Measurements from ENCODE around the gene CACHD1. TPM values are rescaled to one million over a fixed set of nuclear protein-coding genes. Genes with fewer than 3 reads are reported as not detected.

Gene CACHD1
- total RNA-seq, 4 donors from 2014 or later = 1.6 to 3.2 (median 2.2) TPM; not detected in 1

- TF ChIP-seq POLR2A (IDR thresholded peaks at IDR 0.05) = no peak
- 84 to 86% methylated on average over 7 of the region's 7 CpGs for WGBS, 2 donors (ENCODE audit: low coverage in 1 of 2)
Observed at GRCh38 chr1:64466033-64466432, 3.9 kb upstream of the CACHD1 start.

DNA sequence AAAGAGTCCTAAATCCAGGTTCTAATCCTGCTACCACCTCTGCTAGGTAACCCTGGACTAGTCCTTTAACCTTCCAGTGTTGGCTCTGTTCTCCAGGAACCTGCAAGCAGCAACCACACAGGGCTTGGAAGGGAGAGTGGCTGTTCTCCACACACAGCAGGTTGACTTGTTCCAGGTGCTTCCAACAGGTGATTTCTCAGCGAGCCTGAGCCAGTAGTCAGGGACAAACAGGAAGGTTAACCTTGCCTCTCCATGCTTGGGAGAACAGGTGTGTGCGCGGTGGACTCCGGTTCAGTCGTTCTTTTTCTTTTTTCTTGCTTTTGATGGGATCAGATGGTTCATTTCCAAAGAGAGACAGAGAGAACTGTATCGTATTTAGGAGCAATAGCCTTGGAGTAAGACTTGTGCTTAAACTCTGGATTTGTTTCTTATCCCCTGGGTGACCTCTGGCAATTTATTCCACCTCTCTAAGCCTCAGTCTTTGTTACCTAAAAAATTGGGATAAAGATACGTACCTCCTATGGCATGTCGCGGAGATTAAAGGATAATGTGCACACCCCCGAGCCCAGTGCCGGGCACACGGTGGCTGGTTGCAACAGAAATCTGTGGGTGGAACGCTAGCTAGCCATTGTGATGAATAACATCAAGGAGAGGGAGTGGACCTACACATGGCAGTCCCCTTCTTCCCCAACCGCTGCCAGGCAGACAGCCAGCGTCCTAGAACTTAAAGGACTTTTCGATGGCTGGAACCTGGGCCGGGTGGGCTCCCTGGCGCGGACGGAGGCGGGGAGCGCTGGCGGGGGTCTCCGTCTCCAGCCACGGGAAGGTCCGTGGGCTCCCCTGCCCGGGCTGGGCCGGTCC is 583 bp upstream of the CACHD1 start:
- peak overlapping the region; percentile 76 to 89 (median 82) for H3K27ac ChIP-seq
- no peak for DNase-seq
- H3K27me3 ChIP-seq = peaks cover 52% of the 10 kb centered on the region
- peak overlapping the region; percentile 58 to 70 (median 67) for H3K4me3 ChIP-seq
- H3K4me1 ChIP-seq = peaks cover 0 to 23% (median 15%) of the 10 kb centered on the region in 4 donors
- intact Hi-C loops (cut with DNase I; ENCODE audit: low total_unique reads) = no loop called here
- no peaks in the 10 kb centered on the region for H3K9me3 ChIP-seq
- 10 to 38% methylated on average over 6 to 28 of the region's 28 CpGs for WGBS, 2 donors (ENCODE audit: low coverage in 1 of 2)
- in situ Hi-C loops (cut with MboI; ENCODE audit: low pct_ligation_motif_present in 1 of 4, low pct_unique_long_range_greater_than_20kb in 1 of 4, low sequenced_read_pairs in 3 of 4) = loop anchor here in 2 of 4 donors (25.0 kb wide), 1 partner anchor 193 kb away; no protein-coding TSS in a partner anchor
- no peak for TF ChIP-seq CTCF (IDR thresholded peaks at IDR 0.05)
- no peak for TF ChIP-seq POLR2AphosphoS5 (IDR thresholded peaks at IDR 0.05)
- TF ChIP-seq EP300 (IDR thresholded peaks at IDR 0.05; ENCODE audit: low read depth) = no peak
- TF ChIP-seq POLR2A (IDR thresholded peaks at IDR 0.05) = no peak
- no peaks in the 10 kb centered on the region for H3K36me3 ChIP-seq

More at GRCh38 chr1:64466033-64466432, 3.9 kb upstream of the CACHD1 start:
- Histone ChIP-seq H3K4me1 (peaks cover 0 to 15% (median 10%) of the 10 kb centered on the region in 4 donors), H3K27ac (no peak overlapping the region), H3K36me3 (no peaks in the 10 kb centered on the region), H3K4me3 (no peak overlapping the region), H3K27me3 (peaks cover 29% of the 10 kb centered on the region), H3K9me3 (no peaks in the 10 kb centered on the region)
- no peak for DNase-seq
- in situ Hi-C loops (cut with MboI; ENCODE audit: low pct_ligation_motif_present in 1 of 4, low pct_unique_long_range_greater_than_20kb in 1 of 4, low sequenced_read_pairs in 3 of 4) = loop anchor here in 2 of 4 donors (25.0 kb wide), 1 partner anchor 196 kb away; no protein-coding TSS in a partner anchor
- intact Hi-C loops (cut with DNase I; ENCODE audit: low total_unique reads) = loop anchor here (2.0 kb wide), 1 partner anchor 207 kb away; no protein-coding TSS in a partner anchor

DNA sequence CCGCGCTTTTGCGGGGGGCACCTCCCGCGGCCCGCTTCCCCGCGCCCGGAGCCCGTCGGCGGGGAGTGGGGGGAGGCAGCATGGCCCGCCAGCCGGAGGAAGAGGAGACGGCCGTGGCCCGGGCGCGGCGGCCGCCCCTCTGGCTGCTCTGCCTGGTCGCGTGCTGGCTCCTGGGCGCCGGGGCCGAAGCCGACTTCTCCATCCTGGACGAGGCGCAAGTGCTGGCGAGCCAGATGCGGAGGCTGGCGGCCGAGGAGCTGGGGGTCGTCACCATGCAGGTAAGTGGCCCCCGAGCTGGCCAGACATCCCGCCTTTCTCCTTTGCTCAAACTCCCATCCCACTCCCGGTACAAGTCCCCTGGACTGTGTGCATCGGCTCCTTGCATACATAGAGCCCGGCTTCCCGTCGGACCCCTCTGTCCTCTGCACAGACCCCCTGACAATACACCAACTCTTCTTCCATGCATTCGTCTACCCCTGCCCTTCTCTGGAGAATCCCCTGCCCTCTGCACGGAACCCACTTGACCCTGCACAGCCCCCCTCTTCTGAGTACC is 812 bp downstream of the CACHD1 start:
- in situ Hi-C loops (cut with MboI; ENCODE audit: low pct_ligation_motif_present in 1 of 4, low pct_unique_long_range_greater_than_20kb in 1 of 4, low sequenced_read_pairs in 3 of 4) (loop anchor here in 2 of 4 donors (25.0 kb wide), 1 partner anchor 192 kb away; no protein-coding TSS in a partner anchor), intact Hi-C loops (cut with DNase I; ENCODE audit: low total_unique reads) (loop anchor here (10.0 kb wide), 1 partner anchor 74 kb away; no protein-coding TSS in a partner anchor)
- DNase-seq = peak; percentile 15
- Histone ChIP-seq H3K9me3 (no peaks in the 10 kb centered on the region), H3K36me3 (no peaks in the 10 kb centered on the region), H3K27me3 (peaks cover 52% of the 10 kb centered on the region), H3K4me1 (peaks cover 4 to 37% (median 21%) of the 10 kb centered on the region in 4 donors), H3K4me3 (peak overlapping the region; percentile 58 to 70 (median 67)), H3K27ac (peak overlapping the region; percentile 76 to 89 (median 82))
- no peak for TF ChIP-seq EP300 (IDR thresholded peaks at IDR 0.05; ENCODE audit: low read depth)
- no peak for TF ChIP-seq CTCF (IDR thresholded peaks at IDR 0.05)
- TF ChIP-seq POLR2AphosphoS5 (IDR thresholded peaks at IDR 0.05) = no peak
- TF ChIP-seq POLR2A (IDR thresholded peaks at IDR 0.05) = no peak
- WGBS, 2 donors (ENCODE audit: low coverage in 1 of 2) = 0% methylated on average over 2 to 22 of the region's 43 CpGs

DNA sequence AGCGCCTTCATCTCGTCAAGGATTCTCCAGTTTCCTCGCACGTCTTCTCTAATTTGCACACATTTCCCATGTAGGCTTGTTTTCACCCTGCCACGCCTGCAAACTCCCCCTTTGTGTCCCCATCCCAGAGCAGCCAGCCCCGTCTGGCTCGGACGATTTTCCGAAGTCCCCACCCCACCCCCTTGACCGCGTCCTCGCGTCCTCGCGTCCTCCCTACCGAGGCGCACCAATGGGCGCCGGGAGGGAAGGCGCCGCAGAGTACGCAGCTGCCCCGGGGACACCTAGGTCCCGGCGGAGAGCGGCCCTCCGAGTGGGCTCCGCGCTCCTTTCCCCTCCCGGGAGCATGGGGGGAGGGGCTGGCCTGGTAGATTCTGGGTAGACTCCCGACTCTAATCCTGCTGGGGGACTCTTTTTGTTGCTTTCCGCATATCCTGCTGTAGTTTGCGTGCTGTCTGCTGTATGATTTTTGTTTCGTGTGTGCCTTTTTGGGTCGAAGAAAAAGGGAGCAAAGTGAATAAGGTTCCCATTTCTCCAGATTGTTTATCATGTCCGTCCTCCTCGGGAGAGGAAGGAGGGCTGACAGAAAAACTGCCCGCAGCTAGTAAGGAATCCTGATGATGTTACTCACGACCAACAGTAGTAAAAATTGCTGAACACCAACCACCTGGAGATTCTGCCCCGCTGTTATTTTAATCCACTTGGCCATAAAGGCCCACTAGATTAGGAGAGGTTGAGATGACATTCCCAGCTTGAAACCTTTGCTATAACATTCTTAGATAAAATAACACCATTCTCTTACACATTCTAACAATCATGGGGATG is 1.5 kb downstream of the CACHD1 start:
- WGBS, 2 donors (ENCODE audit: low coverage in 1 of 2) = 7 to 12% methylated on average over 5 to 40 of the region's 40 CpGs
- Histone ChIP-seq H3K27me3 (peaks cover 52% of the 10 kb centered on the region), H3K4me3 (peak overlapping the region; percentile 58 to 70 (median 67)), H3K27ac (peak overlapping the region; percentile 76 to 89 (median 82)), H3K4me1 (peaks cover 4 to 42% (median 22%) of the 10 kb centered on the region in 4 donors), H3K36me3 (no peaks in the 10 kb centered on the region), H3K9me3 (no peaks in the 10 kb centered on the region)
- peak; percentile 20 for DNase-seq
- intact Hi-C loops (cut with DNase I; ENCODE audit: low total_unique reads) = loop anchor here (10.0 kb wide), 1 partner anchor 73 kb away; no protein-coding TSS in a partner anchor
- TF ChIP-seq CTCF (IDR thresholded peaks at IDR 0.05) (no peak), POLR2AphosphoS5 (IDR thresholded peaks at IDR 0.05) (no peak), POLR2A (IDR thresholded peaks at IDR 0.05) (no peak), EP300 (IDR thresholded peaks at IDR 0.05; ENCODE audit: low read depth) (no peak)
- in situ Hi-C loops (cut with MboI; ENCODE audit: low pct_ligation_motif_present in 1 of 4, low pct_unique_long_range_greater_than_20kb in 1 of 4, low sequenced_read_pairs in 3 of 4) = loop anchor here in 2 of 4 donors (25.0 kb wide), 1 partner anchor 191 kb away; no protein-coding TSS in a partner anchor
